HG03139 (cell line): Measurements from ENCODE around the gene TPPP.
"Not testable (repeated sequence)": the region's sequence is repeated elsewhere in the genome, so short reads cannot be mapped to it uniquely, and the experiment has no call there.

Source experiments
- ATAC-seq: cut with Tn5 transposase; IDR thresholded peaks from one replicate; pipeline ENCODE4 v1.9.1; 2021; ENCODE audit not compliant: unreplicated experiment

The TPPP gene

DNA sequence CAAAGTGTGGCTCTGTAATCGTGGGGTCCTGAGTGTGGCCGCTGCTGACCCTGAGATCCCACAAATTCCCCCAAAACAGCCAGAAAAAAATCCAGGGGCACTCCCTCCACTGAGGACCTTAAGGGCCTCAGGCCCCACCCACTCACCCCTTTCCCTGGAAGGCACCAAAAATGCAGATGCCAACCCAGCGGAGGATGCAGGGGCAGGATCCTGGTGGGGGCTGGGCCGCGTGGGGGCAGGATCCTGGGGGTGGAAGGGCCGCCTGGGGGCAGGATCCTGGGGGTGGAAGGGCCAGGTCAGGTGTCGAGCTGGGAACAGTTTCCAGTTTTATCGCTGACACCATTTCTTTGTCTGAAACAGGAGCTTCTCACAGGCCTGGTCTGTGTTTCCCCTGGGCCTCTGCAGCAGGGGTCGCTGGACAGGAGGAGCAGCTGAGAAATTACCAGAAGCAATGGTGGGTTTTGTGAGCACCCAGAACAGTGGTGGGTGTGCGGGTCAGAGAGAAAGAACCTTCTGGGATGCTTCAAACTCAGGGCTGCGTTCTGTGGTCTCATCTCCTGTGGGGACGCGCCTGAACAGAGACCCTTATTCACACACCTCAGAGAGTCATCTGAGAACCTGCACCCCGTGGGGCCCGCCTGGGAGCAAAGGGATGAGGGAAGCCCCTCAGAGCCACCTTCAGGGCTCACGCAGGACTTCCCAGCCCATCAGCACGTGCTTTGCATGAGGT is 13.8 kb downstream of the TPPP start:
- ATAC-seq = not testable (repeated sequence)

GRCh38 chr5:678521-678920 is 14.6 kb downstream of the TPPP start:
- not testable (repeated sequence) for ATAC-seq

- ATAC-seq = no peak
These were observed 15.7 kb downstream of the TPPP start for GRCh38 chr5:677131-678101.

DNA sequence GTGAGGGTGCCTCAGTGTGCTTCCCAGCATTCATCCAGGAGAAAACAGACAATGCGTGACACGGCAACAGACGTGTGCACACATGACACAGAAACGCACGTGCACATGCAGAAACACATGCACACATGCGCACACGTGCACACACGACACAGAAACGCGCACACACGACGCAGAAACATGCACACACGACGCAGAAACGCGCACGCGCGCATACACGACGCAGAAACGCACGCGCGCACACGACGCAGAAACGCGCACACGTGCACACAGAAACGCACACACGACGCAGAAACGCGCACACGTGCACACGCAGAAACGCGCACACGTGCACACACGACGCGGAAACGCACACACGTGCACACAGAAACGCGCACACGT is 16.5 kb downstream of the TPPP start:
- no peak for ATAC-seq

GRCh38 chr5:675871-676698 is 17.1 kb downstream of the TPPP start:
- ATAC-seq = no peak

DNA sequence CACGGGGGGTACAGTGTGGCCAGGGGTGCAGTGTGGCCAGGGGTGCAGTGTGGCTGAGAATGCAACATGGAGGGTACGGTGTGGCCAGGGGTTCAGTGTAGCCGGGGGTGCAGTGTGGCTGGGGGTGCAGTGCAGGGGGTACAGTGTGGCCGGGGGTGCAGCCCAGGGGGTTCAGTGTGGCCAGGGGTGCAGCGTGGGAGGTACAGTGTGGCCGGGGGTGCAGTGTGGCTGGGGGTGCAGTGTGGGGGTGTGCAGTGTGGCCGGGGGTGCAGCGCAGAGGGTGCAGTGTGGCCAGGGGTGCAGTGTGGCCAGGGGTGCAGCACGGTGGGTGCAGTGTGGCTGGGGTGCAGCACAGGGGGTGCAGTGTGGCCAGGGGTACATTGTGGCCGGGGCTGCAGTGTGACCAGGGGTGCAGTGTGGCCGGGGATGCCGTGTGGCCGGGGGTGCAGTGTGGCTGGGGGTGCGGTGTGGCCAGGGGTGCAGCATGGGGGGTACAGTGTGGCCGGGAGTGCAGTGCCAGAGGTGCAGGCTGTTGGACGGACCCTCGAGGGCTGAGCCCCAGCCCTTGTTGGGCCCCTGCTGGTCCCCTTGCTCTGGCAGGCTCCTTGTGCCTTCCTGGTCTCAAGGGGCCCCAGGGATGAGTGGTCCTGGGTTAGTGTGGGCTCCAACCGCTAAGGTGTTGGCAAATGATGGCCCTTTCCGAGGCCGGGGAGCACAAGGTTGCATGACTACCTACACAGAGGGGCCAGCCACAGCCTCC is 17.9 kb downstream of the TPPP start:
- ATAC-seq = no peak

DNA sequence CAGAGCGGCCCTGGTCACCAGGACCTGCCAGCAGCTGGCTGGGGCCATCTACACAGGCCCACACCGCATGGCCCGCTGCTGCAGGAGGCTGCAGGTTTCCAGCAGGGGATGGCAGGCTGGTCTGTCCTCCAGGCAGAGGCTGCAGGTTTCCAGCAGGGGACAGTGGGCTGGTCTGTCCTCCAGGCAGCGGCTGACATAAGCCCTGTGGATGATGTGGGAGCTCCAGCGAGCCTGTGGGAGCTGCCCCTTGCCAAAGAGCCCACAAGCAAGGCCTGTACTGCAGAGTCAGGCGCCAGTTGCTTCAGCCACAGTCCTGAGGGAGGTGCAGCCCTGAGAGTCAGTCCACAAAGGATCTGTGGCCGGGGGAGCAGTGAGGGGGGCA is 18.5 kb downstream of the TPPP start:
- ATAC-seq = no peak

DNA sequence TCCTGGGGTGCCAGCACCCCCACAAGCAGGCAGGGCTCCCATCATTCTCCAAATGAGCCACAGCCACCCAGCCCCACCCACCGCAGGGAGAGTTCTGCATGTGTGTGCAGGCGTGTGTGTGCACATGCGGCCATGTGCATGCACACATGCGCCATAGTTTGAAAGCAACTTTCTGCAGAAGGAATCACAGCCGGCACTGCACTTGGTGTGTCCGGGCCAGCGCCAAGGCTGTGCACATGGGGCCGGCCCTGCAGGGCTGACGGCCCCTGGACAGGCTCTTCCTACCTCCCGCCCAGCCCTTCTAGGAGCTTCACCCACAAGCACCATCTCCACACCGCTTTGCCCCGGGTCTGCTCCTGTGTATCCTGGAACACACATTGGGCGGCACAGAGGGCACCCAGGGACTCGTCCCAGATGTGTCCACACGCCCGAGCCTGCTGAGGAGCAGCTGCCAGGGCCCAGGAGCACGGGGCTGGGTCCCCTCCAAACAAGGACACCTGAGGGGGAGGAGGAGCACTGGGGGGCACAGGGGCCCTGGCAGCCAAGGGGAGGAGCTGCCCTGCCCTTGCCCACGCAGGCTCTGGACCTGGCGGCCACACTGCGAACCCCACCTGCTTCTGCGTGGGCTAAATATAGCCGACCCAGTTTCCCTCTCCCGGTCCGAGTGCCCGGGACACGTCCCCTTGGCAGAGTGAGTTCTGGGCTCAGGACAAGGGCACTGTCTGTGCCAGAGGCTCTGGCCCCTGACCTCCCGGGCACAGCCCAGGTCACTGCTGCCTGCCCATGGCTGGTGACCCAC is 19.1 kb downstream of the TPPP start:
- ATAC-seq = no peak

DNA sequence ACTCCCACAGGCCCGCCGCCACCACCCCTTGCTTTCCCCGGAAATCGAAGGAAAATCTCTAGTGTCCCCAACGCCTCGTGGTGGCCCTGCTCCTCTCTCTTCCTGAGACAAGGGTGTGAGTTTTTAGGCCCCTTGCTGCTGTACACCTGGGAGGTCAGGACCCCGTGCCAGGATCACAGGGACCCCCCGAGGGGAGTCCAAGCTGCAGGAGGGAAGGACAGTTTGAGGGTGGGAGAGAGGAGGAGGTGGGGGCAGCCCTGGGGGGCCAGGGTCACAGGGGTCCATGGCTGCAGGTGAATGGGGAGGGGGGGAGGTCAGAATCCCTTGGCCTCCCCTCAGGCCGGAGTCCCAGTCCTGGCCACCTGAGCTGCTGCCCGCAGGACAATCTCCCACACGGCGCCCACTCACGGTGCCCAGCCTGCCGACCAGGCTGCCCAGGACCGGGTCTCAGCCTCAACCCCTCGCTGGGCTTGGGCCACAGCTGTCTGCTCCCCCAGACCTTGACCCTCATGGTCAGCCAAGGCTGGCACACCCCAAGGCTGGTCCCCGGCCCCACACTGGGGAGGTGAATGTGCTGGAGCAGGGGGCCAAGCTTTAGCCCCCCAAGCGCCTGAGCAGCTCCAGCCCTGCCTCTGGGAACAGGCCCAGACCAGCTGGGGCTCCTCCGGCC is 19.9 kb downstream of the TPPP start:
- no peak for ATAC-seq

GRCh38 chr5:672329-673160 is 20.6 kb downstream of the TPPP start:
- no peak for ATAC-seq

DNA sequence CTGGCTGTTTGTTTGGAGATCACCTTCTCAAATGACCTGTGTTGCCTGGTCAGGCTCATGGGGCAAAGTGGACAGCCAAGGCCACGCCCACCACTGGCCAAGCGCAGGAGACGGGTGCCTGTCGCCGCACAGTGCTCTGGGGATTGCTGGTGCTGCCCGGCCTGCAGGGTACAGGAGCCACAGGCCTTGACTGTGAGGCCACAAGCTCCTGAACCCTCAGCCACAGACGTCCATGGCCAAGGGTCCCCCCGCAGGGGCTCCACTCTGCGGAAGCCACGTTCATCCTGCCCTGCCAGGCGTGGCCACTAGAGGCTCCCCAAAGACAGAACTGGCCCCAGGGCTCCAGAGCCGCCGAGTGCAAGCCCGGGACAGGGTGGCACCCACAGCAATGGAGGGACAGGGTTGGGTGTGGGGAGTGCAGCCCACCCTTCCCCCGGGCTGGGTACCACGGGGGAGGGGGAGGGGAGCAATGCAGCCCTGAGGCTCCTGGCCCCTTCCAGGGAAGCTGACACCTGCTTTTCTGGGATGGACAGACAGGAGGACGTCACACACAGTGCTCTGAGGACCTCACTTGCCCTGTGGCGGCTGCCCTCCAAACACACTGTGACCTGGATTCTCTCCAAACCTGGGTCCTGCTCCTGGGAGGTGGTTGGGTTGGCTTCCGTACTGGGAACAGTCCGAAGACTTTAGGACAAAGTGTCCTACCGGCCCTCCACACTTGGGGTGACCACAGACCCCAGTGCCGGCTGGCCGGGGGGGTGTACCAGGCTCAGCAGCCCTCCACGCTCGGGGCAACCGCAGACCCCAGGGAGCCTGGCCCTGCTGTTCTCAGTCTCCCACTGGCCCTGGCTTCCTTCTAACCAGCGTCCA is 21.5 kb downstream of the TPPP start:
- no peak for ATAC-seq

- no peak for ATAC-seq
These were observed 22.5 kb downstream of the TPPP start for GRCh38 chr5:670396-671270.

GRCh38 chr5:669842-670395 is 23.2 kb downstream of the TPPP start:
- no peak for ATAC-seq

GRCh38 chr5:669111-669841 is 23.9 kb downstream of the TPPP start:
- no peak for ATAC-seq

DNA sequence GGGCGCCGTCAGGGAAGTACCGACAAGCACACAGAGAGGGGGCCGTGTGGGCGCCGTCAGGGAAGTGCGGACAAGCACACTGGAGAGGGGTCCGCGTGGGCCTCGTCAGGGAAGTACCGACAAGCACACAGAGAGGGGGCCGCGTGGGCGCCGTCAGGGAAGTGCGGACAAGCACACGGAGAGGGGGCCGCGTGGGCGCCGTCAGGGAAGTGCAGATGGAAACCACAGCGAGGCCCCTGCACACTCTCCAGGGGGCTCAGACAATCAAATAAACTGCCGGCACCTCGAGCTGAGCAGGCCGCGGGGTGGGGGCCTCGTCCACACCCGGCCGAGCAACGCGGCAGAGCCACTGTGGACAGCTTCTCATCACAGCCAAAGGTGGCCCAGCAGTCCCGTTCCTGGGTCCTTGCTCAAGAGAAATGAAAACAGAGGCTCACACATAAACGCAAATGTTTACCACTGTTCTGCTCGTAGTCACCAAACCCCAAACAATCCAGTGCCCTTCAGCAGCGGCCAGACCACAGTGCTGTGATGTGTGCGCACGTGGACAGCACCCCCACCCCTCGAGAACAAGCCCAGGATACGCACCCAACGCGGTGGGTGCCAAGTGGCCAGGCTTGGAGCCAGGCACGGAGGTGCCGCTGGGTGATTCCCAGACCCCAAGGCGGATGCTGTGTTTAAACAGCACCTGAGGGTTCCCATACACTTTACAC is 24.7 kb downstream of the TPPP start:
- no peak for ATAC-seq
